Natural killer cell treated with Interleukin-12 subunit alpha and Interleukin-12 subunit beta and Interleukin-15 and Interleukin-18, amount 100 ng/mL, for 72 hours (primary cell): ENCODE measurements around the gene NUMBL. TPM values are rescaled to one million over a fixed set of nuclear protein-coding genes. Genes with fewer than 3 reads are reported as not detected.
A peak's percentile ranks its signal among the peaks of the same experiment; 100 is the strongest.

ENCODE experiments used
- ATAC-seq, 2 donors: fragments of 150-1000 bp; cut with Tn5 transposase in 1 of 2; sonication (Bioruptor Pico), chemical (Tn5 transposase) in 1 of 2; 2 replicates each; pipeline ENCODE4 v1.10.0; 2021
- DNase-seq: peaks from one replicate; pipeline ENCODE4 v3.0.0; 2022; ENCODE audit warnings: low spot score
- H3K27ac Mint-ChIP-seq, 2 donors: 1 replicate in 1 of 2; 2 replicates in 1 of 2; pipeline ENCODE4 v1.8.0; 2022; ENCODE audit warnings: mixed read lengths in 2 of 2, mild to moderate bottlenecking in 1 of 2, moderate library complexity in 1 of 2
- H3K27me3 Mint-ChIP-seq, 2 donors: 1 replicate in 1 of 2; 2 replicates in 1 of 2; pipeline ENCODE4 v1.8.0; 2022; ENCODE audit warnings: mixed read lengths in 2 of 2
- H3K36me3 Mint-ChIP-seq: one replicate; pipeline ENCODE4 v1.8.0; 2022; ENCODE audit warnings: mixed read lengths
- H3K4me1 Mint-ChIP-seq, 2 donors: 1 replicate in 1 of 2; 2 replicates in 1 of 2; pipeline ENCODE4 v1.8.0; 2022; ENCODE audit warnings: low read depth in 2 of 2, mixed read lengths in 2 of 2, mild to moderate bottlenecking in 1 of 2
- H3K4me3 Mint-ChIP-seq: one replicate; pipeline ENCODE4 v1.8.0; 2022; ENCODE audit warnings: mixed read lengths
- H3K9me3 Mint-ChIP-seq: 2 replicates; pipeline ENCODE4 v1.8.0; 2022; ENCODE audit warnings: mixed read lengths
- total RNA-seq, 2 donors: library from RNA; stranded (reverse); gene quantifications; one replicate each; pipeline ENCODE4 v1.2.3, GENCODE V29; 2022

Gene NUMBL
- total RNA-seq, 2 donors from 2014 or later = 6.6 to 13.9 TPM

GRCh38 chr19:40721140-40721486, 30.7 kb upstream of the NUMBL start:
- H3K27me3 Mint-ChIP-seq = no peaks in the 10 kb centered on the region
- no peaks in the 10 kb centered on the region for H3K9me3 Mint-ChIP-seq
- peak overlapping the region; percentile 81 for H3K4me3 Mint-ChIP-seq
- no peak for ATAC-seq
- no peak for DNase-seq
- peaks cover 6% of the 10 kb centered on the region for H3K36me3 Mint-ChIP-seq
- H3K4me1 Mint-ChIP-seq = peaks cover 43 to 56% of the 10 kb centered on the region in 2 donors
- peak overlapping the region in 1 of 2 donors; percentile 5 for H3K27ac Mint-ChIP-seq

GRCh38 chr19:40719414-40719894, 29.0 kb upstream of the NUMBL start:
- peak overlapping the region in 1 of 2 donors; percentile 95 for H3K27ac Mint-ChIP-seq
- peaks cover 50 to 61% of the 10 kb centered on the region in 2 donors for H3K4me1 Mint-ChIP-seq
- no peaks in the 10 kb centered on the region for H3K27me3 Mint-ChIP-seq
- no peaks in the 10 kb centered on the region for H3K9me3 Mint-ChIP-seq
- ATAC-seq (no peak), DNase-seq (no peak)
- H3K36me3 Mint-ChIP-seq = peaks cover 6% of the 10 kb centered on the region
- H3K4me3 Mint-ChIP-seq = peak overlapping the region; percentile 94

GRCh38 chr19:40718774-40719391, 28.4 kb upstream of the NUMBL start:
- DNase-seq (no peak), ATAC-seq (no peak)
- H3K36me3 Mint-ChIP-seq = peaks cover 6% of the 10 kb centered on the region
- no peaks in the 10 kb centered on the region for H3K9me3 Mint-ChIP-seq
- H3K27me3 Mint-ChIP-seq = no peaks in the 10 kb centered on the region
- H3K4me1 Mint-ChIP-seq = peaks cover 50 to 59% of the 10 kb centered on the region in 2 donors
- peak overlapping the region; percentile 79 to 95 for H3K27ac Mint-ChIP-seq
- peak overlapping the region; percentile 94 for H3K4me3 Mint-ChIP-seq

GRCh38 chr19:40717880-40718773, 27.7 kb upstream of the NUMBL start:
- Mint-ChIP-seq H3K4me1 (peaks cover 54 to 55% of the 10 kb centered on the region in 2 donors), H3K9me3 (no peaks in the 10 kb centered on the region), H3K27me3 (no peaks in the 10 kb centered on the region), H3K36me3 (peaks cover 6% of the 10 kb centered on the region), H3K4me3 (peak overlapping the region; percentile 94), H3K27ac (peak overlapping the region; percentile 79 to 98)
- no peak for DNase-seq
- ATAC-seq = no peak

- no peaks in the 10 kb centered on the region for H3K9me3 Mint-ChIP-seq
- H3K4me1 Mint-ChIP-seq = peaks cover 52 to 54% of the 10 kb centered on the region in 2 donors
- H3K27ac Mint-ChIP-seq = peak overlapping the region in 1 of 2 donors; percentile 98
- no peak for ATAC-seq
- peak overlapping the region; percentile 94 for H3K4me3 Mint-ChIP-seq
- no peaks in the 10 kb centered on the region for H3K27me3 Mint-ChIP-seq
- DNase-seq = no peak
- peaks cover 6% of the 10 kb centered on the region for H3K36me3 Mint-ChIP-seq
These were observed 27.0 kb upstream of the NUMBL start for GRCh38 chr19:40717325-40717879.

GRCh38 chr19:40716482-40717324, 26.3 kb upstream of the NUMBL start, which contains the start of the genes COQ8B and ITPKC:
Gene COQ8B (minus strand): TSS chr19:40716886. CDS start chr19:40714632, 2,254 bp downstream.
Gene ITPKC (plus strand): TSS chr19:40717112. CDS start chr19:40717136, 24 bp downstream.
- ATAC-seq = peak; percentile 89 to 92
- peaks cover 47 to 54% of the 10 kb centered on the region in 2 donors for H3K4me1 Mint-ChIP-seq
- H3K36me3 Mint-ChIP-seq = peaks cover 7% of the 10 kb centered on the region
- DNase-seq = peak; percentile 99
- no peaks in the 10 kb centered on the region for H3K27me3 Mint-ChIP-seq
- H3K27ac Mint-ChIP-seq = peak within 1 kb of the TSS; percentile 95 to 98
- peak within 1 kb of the TSS; percentile 94 for H3K4me3 Mint-ChIP-seq
- H3K9me3 Mint-ChIP-seq = no peaks in the 10 kb centered on the region

- no peaks in the 10 kb centered on the region for H3K27me3 Mint-ChIP-seq
- ATAC-seq = peak in 1 of 2 donors; percentile 31
These were observed 25.6 kb upstream of the NUMBL start for GRCh38 chr19:40716031-40716481.

GRCh38 chr19:40714441-40715299, 24.2 kb upstream of the NUMBL start:
- peaks cover 39 to 46% of the 10 kb centered on the region in 2 donors for H3K4me1 Mint-ChIP-seq
- H3K9me3 Mint-ChIP-seq = no peaks in the 10 kb centered on the region
- H3K36me3 Mint-ChIP-seq = peaks cover 8% of the 10 kb centered on the region
- H3K4me3 Mint-ChIP-seq = peak overlapping the region; percentile 94
- peak overlapping the region; percentile 95 to 98 for H3K27ac Mint-ChIP-seq
- H3K27me3 Mint-ChIP-seq = no peaks in the 10 kb centered on the region
- peak; percentile 92 for DNase-seq
- peak; percentile 82 to 84 for ATAC-seq

More at GRCh38 chr19:40716031-40716481, 25.6 kb upstream of the NUMBL start:
- Mint-ChIP-seq H3K9me3 (no peaks in the 10 kb centered on the region), H3K4me3 (peak overlapping the region; percentile 94), H3K27ac (peak overlapping the region; percentile 95 to 98), H3K36me3 (peaks cover 14% of the 10 kb centered on the region), H3K4me1 (peaks cover 47 to 59% of the 10 kb centered on the region in 2 donors)
- no peak for DNase-seq

- peak overlapping the region; percentile 94 for H3K4me3 Mint-ChIP-seq
- no peaks in the 10 kb centered on the region for H3K27me3 Mint-ChIP-seq
- H3K36me3 Mint-ChIP-seq = peaks cover 10% of the 10 kb centered on the region
- DNase-seq (no peak), ATAC-seq (no peak)
- H3K4me1 Mint-ChIP-seq = peaks cover 35 to 42% of the 10 kb centered on the region in 2 donors
- peak overlapping the region; percentile 95 to 98 for H3K27ac Mint-ChIP-seq
- no peaks in the 10 kb centered on the region for H3K9me3 Mint-ChIP-seq
These were observed 23.5 kb upstream of the NUMBL start for GRCh38 chr19:40713939-40714338.

GRCh38 chr19:40709817-40710216, 19.4 kb upstream of the NUMBL start:
- Mint-ChIP-seq H3K9me3 (no peaks in the 10 kb centered on the region), H3K27me3 (no peaks in the 10 kb centered on the region), H3K4me1 (peaks cover 14 to 15% of the 10 kb centered on the region in 2 donors), H3K4me3 (no peak overlapping the region), H3K36me3 (peaks cover 13% of the 10 kb centered on the region), H3K27ac (no peak overlapping the region)
- ATAC-seq = no peak
- no peak for DNase-seq

- DNase-seq = no peak
- Mint-ChIP-seq H3K4me3 (no peak overlapping the region), H3K4me1 (peaks cover 6 to 7% of the 10 kb centered on the region in 2 donors), H3K27me3 (no peaks in the 10 kb centered on the region), H3K36me3 (peaks cover 19% of the 10 kb centered on the region), H3K27ac (no peak overlapping the region), H3K9me3 (no peaks in the 10 kb centered on the region)
- ATAC-seq = no peak
These were observed 17.2 kb upstream of the NUMBL start for GRCh38 chr19:40707615-40708014.

GRCh38 chr19:40705950-40706619, 15.6 kb upstream of the NUMBL start:
- Mint-ChIP-seq H3K36me3 (peaks cover 12% of the 10 kb centered on the region), H3K9me3 (no peaks in the 10 kb centered on the region), H3K4me3 (no peak overlapping the region), H3K27ac (no peak overlapping the region), H3K27me3 (no peaks in the 10 kb centered on the region), H3K4me1 (peaks cover under 1 to 6% of the 10 kb centered on the region in 2 donors)
- ATAC-seq (no peak), DNase-seq (no peak)
